Limb (tissue), 2 donors: ENCODE data around the gene TMEM252.

Source experiments
- DNase-seq, 2 donors: peaks; one replicate each; pipeline ENCODE4 v3.0.0-alpha.2; 2016; ENCODE audit errors: extremely low spot score in 2 of 2

TMEM252 gene

GRCh38 chr9:68500457-68501381 lies 40.0 kb downstream of the TMEM252 start:
- no peak for DNase-seq

GRCh38 chr9:68498816-68499215 lies 41.9 kb downstream of the TMEM252 start:
- no peak for DNase-seq

GRCh38 chr9:68497629-68498028 lies 43.1 kb downstream of the TMEM252 start:
- DNase-seq: no peak

GRCh38 chr9:68496356-68496755 lies 44.3 kb downstream of the TMEM252 start:
- no peak for DNase-seq

- peak in 1 of 2 donors; percentile 50 for DNase-seq
These were observed 45.4 kb downstream of the TMEM252 start for GRCh38 chr9:68495247-68495646.

- DNase-seq: no peak
These were observed 46.6 kb downstream of the TMEM252 start for GRCh38 chr9:68493958-68494577.

- no peak for DNase-seq
These were observed 47.1 kb downstream of the TMEM252 start for GRCh38 chr9:68493541-68493940.

GRCh38 chr9:68492806-68493205 lies 47.9 kb downstream of the TMEM252 start:
- DNase-seq: no peak

GRCh38 chr9:68489646-68490045 lies 51.0 kb downstream of the TMEM252 start:
- DNase-seq: no peak

GRCh38 chr9:68488126-68488525 lies 52.6 kb downstream of the TMEM252 start:
- no peak for DNase-seq
